SK-N-SH treated with all-trans-retinoic acid at 6 μM for 48 hours (cell line): ENCODE results near the gene STIMATE.

Experiments used
- ATAC-seq: fragments of 200-7000 bp; cut with Tn5 transposase; 3 replicates; pipeline ENCODE4 v1.9.1; 2020; ENCODE audit warnings: mild to moderate bottlenecking, moderate library complexity
- ARNTL ChIP-seq: fragments of 450-650 bp; formaldehyde crosslinking; IDR thresholded peaks from 2 replicates; pipeline ENCODE4 v1.5.0; 2020; ENCODE audit warnings: low read depth, mild to moderate bottlenecking, moderate library complexity, borderline replicate concordance
- BACH2 ChIP-seq: fragments of 250-450 bp; sonication (Bioruptor Pico); IDR thresholded peaks from 2 replicates; pipeline ENCODE4 v1.9.0; 2021; ENCODE audit warnings: mild to moderate bottlenecking, borderline replicate concordance
- CSDC2 ChIP-seq: fragments of 250-450 bp; sonication (Bioruptor Pico); IDR thresholded peaks from 2 replicates; pipeline ENCODE4 v1.5.0; 2020; ENCODE audit warnings: mild to moderate bottlenecking, moderate library complexity
- CSRNP3 ChIP-seq: fragments of 250-450 bp; sonication (Bioruptor Pico); IDR thresholded peaks from 2 replicates; pipeline ENCODE4 v1.5.1; 2021; ENCODE audit warnings: mild to moderate bottlenecking, moderate library complexity
- GLIS3 ChIP-seq: fragments of 250-450 bp; sonication (Bioruptor Pico); IDR thresholded peaks from 2 replicates; pipeline ENCODE4 v1.5.0; 2020; ENCODE audit warnings: mild to moderate bottlenecking, moderate library complexity
- ISL1 ChIP-seq: fragments of 250-450 bp; sonication (Bioruptor Pico); IDR thresholded peaks from 2 replicates; pipeline ENCODE4 v2.1.2; 2022; ENCODE audit warnings: mild to moderate bottlenecking, moderate library complexity
- PATZ1 ChIP-seq: fragments of 250-450 bp; sonication (Bioruptor Pico); IDR thresholded peaks from 2 replicates; pipeline ENCODE4 v1.8.0; 2020; ENCODE audit warnings: mild to moderate bottlenecking, moderate library complexity, borderline replicate concordance
- PPARA ChIP-seq: fragments of 250-450 bp; sonication (Bioruptor Pico); IDR thresholded peaks from 2 replicates; pipeline ENCODE4 v1.5.0; 2020; ENCODE audit warnings: mild to moderate bottlenecking, borderline replicate concordance
- RARB ChIP-seq: fragments of 250-450 bp; sonication (Bioruptor Pico); IDR thresholded peaks from 2 replicates; pipeline ENCODE4 v1.8.0; 2021; ENCODE audit warnings: mild to moderate bottlenecking, moderate library complexity
- SNAI2 ChIP-seq: fragments of 250-450 bp; sonication (Bioruptor Pico); IDR thresholded peaks from 2 replicates; pipeline ENCODE4 v1.5.0; 2020; ENCODE audit warnings: mild to moderate bottlenecking, moderate library complexity
- TCF4 ChIP-seq: fragments of 250-450 bp; sonication (Bioruptor Pico); IDR thresholded peaks from 2 replicates; pipeline ENCODE4 v1.8.0; 2021; ENCODE audit warnings: mild to moderate bottlenecking, moderate library complexity, borderline replicate concordance
- TOX ChIP-seq: fragments of 250-450 bp; sonication (Bioruptor Pico); IDR thresholded peaks from 2 replicates; pipeline ENCODE4 v1.8.0; 2021; ENCODE audit warnings: mild to moderate bottlenecking, moderate library complexity, borderline replicate concordance
- TSHZ2 ChIP-seq: fragments of 250-450 bp; sonication (Bioruptor Pico); IDR thresholded peaks from 2 replicates; pipeline ENCODE4 v1.5.0; 2020; ENCODE audit warnings: mild to moderate bottlenecking, moderate library complexity
- ZC3H10 ChIP-seq: fragments of 250-450 bp; sonication (Bioruptor Pico); IDR thresholded peaks from 2 replicates; pipeline ENCODE4 v1.5.1; 2021; ENCODE audit warnings: mild to moderate bottlenecking, moderate library complexity
- ZFP3 ChIP-seq: fragments of 250-450 bp; sonication (Bioruptor Pico); IDR thresholded peaks from 2 replicates; pipeline ENCODE4 v1.5.0; 2020; ENCODE audit warnings: mild to moderate bottlenecking, moderate library complexity
- ZFP30 ChIP-seq: fragments of 450-650 bp; formaldehyde crosslinking; IDR thresholded peaks from 2 replicates; pipeline ENCODE4 v1.5.0; 2022; ENCODE audit warnings: mild to moderate bottlenecking, moderate library complexity
- ZNF70 ChIP-seq: fragments of 450-650 bp; formaldehyde crosslinking; IDR thresholded peaks from 2 replicates; pipeline ENCODE4 v1.5.0; 2020; ENCODE audit warnings: mild to moderate bottlenecking, moderate library complexity
- ZNF8 ChIP-seq: fragments of 450-650 bp; formaldehyde crosslinking; IDR thresholded peaks from 2 replicates; pipeline ENCODE4 v1.5.0; 2020; ENCODE audit warnings: mild to moderate bottlenecking, moderate library complexity
- TF ChIP-seq, protein P1 (sequence below): fragments of 250-450 bp; sonication (Bioruptor Pico); IDR thresholded peaks from 2 replicates; pipeline ENCODE4 v1.8.0; 2021; ENCODE audit warnings: low read depth, mild to moderate bottlenecking, moderate library complexity, borderline replicate concordance
- TF ChIP-seq, protein P2 (sequence below): fragments of 250-450 bp; sonication (Bioruptor Pico); IDR thresholded peaks from 2 replicates; pipeline ENCODE4 v1.5.1; 2020; ENCODE audit warnings: low read depth, mild to moderate bottlenecking, moderate library complexity

STIMATE gene

DNA sequence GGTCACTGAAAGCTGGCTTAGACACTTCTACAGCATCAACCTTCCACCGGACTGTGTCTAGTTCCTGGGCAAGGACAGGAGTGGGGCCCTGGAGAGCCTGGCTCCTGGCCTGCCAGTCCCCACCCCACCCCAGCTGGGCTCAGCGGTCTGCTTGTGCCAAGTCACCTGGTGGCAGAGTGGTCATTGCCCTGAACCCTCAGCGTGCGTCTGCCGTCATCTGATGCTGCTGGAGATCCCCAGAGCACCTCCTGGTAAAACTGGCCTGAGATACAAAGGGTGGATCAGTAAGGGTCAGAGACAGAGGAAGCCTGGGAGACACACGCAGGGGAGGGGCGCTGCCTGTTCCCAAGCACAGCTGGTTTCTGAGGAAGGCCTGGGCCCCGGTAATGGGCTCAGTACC, 83.5 kb downstream of the STIMATE start:
- ATAC-seq: no peak
- TF ChIP-seq, protein P1, sequence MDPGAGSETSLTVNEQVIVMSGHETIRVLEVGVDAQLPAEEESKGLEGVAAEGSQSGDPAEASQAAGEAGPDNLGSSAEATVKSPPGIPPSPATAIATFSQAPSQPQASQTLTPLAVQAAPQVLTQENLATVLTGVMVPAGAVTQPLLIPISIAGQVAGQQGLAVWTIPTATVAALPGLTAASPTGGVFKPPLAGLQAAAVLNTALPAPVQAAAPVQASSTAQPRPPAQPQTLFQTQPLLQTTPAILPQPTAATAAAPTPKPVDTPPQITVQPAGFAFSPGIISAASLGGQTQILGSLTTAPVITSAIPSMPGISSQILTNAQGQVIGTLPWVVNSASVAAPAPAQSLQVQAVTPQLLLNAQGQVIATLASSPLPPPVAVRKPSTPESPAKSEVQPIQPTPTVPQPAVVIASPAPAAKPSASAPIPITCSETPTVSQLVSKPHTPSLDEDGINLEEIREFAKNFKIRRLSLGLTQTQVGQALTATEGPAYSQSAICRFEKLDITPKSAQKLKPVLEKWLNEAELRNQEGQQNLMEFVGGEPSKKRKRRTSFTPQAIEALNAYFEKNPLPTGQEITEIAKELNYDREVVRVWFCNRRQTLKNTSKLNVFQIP (CRISPR knock-in tag): no peak
- TF ChIP-seq RARB (CRISPR knock-in tag) (no peak), SNAI2 (CRISPR knock-in tag) (no peak), ISL1 (CRISPR knock-in tag) (no peak), ZNF8 (no peak)

GRCh38 chr3:52811452-52812011, 85.8 kb downstream of the STIMATE start:
- TF ChIP-seq, protein P2, sequence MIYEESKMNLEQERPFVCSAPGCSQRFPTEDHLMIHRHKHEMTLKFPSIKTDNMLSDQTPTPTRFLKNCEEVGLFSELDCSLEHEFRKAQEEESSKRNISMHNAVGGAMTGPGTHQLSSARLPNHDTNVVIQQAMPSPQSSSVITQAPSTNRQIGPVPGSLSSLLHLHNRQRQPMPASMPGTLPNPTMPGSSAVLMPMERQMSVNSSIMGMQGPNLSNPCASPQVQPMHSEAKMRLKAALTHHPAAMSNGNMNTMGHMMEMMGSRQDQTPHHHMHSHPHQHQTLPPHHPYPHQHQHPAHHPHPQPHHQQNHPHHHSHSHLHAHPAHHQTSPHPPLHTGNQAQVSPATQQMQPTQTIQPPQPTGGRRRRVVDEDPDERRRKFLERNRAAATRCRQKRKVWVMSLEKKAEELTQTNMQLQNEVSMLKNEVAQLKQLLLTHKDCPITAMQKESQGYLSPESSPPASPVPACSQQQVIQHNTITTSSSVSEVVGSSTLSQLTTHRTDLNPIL (CRISPR knock-in tag): no peak
- TF ChIP-seq BACH2 (CRISPR knock-in tag) (no peak), ZNF70 (CRISPR knock-in tag) (no peak), ISL1 (CRISPR knock-in tag) (no peak), ZC3H10 (no peak), SNAI2 (CRISPR knock-in tag) (no peak), PPARA (no peak), TCF4 (CRISPR knock-in tag) (no peak)
- no peak for ATAC-seq

- TF ChIP-seq CSDC2 (CRISPR knock-in tag) (no peak), ZC3H10 (no peak), ZFP3 (CRISPR knock-in tag) (no peak), ARNTL (no peak), GLIS3 (CRISPR knock-in tag) (no peak), CSRNP3 (CRISPR knock-in tag) (no peak), TOX (CRISPR knock-in tag) (no peak), TSHZ2 (CRISPR knock-in tag) (no peak), PATZ1 (no peak), ZNF70 (CRISPR knock-in tag) (no peak), ZFP30 (CRISPR knock-in tag) (no peak)
- TF ChIP-seq, protein P1 (CRISPR knock-in tag): no peak
- ATAC-seq: no peak
These were observed 86.4 kb downstream of the STIMATE start for GRCh38 chr3:52810923-52811322.
